WTC11 (cell line): Measurements from ENCODE around the gene DHRS2.
A peak's percentile ranks its signal among the peaks of the same experiment; 100 is the strongest.

Experiments used
- GABPB1 ChIP-seq: sonication (generic); formaldehyde crosslinking; IDR thresholded peaks from 2 replicates; pipeline ENCODE4 v1.8.1; 2023; ENCODE audit warnings: mild to moderate bottlenecking, missing genetic modification reagents
- NR3C1 ChIP-seq: sonication (generic); formaldehyde crosslinking; conservative IDR thresholded peaks from 2 replicates; pipeline ENCODE4 v1.8.1; 2023; ENCODE audit warnings: low read depth, mild to moderate bottlenecking, missing genetic modification reagents
- SP1 ChIP-seq: sonication (generic); formaldehyde crosslinking; conservative IDR thresholded peaks from 2 replicates; pipeline ENCODE4 v1.8.1; 2022; ENCODE audit warnings: missing genetic modification reagents
- TF ChIP-seq, protein P1 (sequence below): fragments of 200-600 bp; IDR thresholded peaks from 2 replicates; pipeline ENCODE4 v1.8.0; 2022; ENCODE audit warnings: antibody characterized with exemption

DNA sequence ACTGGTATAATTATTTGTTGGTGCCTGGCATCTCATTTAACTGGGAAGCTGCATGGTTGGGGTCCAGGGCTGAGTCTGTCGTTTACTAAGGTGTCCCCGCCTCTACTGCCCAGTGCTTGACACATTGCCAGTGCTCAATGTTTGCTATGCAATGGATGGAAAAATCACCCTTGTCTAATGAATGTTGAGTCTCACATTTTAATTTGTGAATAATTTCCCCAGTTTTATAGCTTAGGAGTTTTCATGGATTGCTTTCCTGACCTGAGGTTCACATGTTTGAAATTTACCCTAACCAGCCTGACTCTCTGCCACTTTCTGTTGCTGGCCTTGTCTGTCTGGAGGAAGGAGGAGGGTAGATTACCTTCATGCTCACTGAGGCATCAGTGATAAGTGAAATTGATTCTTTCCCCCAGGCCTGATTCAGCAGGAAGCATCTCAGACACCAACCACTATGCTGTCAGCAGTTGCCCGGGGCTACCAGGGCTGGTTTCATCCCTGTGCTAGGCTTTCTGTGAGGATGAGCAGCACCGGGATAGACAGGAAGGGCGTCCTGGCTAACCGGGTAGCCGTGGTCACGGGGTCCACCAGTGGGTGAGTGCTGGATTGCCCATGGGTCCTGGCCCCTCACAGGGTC, 2.4 kb downstream of the DHRS2 start:
- TF ChIP-seq SP1 (CRISPR knock-in tag) (no peak), GABPB1 (peak; percentile 1; the same call in 1 of the 2 replicates), NR3C1 (CRISPR knock-in tag) (no peak)
- TF ChIP-seq, protein P1, sequence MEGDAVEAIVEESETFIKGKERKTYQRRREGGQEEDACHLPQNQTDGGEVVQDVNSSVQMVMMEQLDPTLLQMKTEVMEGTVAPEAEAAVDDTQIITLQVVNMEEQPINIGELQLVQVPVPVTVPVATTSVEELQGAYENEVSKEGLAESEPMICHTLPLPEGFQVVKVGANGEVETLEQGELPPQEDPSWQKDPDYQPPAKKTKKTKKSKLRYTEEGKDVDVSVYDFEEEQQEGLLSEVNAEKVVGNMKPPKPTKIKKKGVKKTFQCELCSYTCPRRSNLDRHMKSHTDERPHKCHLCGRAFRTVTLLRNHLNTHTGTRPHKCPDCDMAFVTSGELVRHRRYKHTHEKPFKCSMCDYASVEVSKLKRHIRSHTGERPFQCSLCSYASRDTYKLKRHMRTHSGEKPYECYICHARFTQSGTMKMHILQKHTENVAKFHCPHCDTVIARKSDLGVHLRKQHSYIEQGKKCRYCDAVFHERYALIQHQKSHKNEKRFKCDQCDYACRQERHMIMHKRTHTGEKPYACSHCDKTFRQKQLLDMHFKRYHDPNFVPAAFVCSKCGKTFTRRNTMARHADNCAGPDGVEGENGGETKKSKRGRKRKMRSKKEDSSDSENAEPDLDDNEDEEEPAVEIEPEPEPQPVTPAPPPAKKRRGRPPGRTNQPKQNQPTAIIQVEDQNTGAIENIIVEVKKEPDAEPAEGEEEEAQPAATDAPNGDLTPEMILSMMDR = no peak
